Fibroblast of the aortic adventitia (primary cell): Measurements from ENCODE around the gene TBL1XR1. TPM values are rescaled to one million over a fixed set of nuclear protein-coding genes. Genes with fewer than 3 reads are reported as not detected.

Experiments
- DNase-seq: peaks from one replicate; pipeline ENCODE4 v3.0.0-alpha.2; 2010; ENCODE audit warnings: low read depth
- H3K4me3 ChIP-seq: 2 replicates; pipeline ENCODE4 v1.5.1; 2011; ENCODE audit warnings: low read depth, mild to moderate bottlenecking, control low read depth, low read length, moderate library complexity
- total RNA-seq: library from RNA; depleted of rRNA; stranded (reverse); fragments of >200 nt; gene quantifications from 2 replicates; pipeline ENCODE4 v1.2.3, GENCODE V29; 2012; ENCODE audit warnings: low replicate concordance
- TF ChIP-seq, protein P1 (sequence below): IDR thresholded peaks from 2 replicates; pipeline ENCODE4 v1.5.1; 2011; ENCODE audit warnings: mild to moderate bottlenecking, low read length, control low read depth, inconsistent platforms; ENCODE audit not compliant: insufficient read depth

TBL1XR1 gene
- total RNA-seq, 1 donor: 171 TPM

DNA sequence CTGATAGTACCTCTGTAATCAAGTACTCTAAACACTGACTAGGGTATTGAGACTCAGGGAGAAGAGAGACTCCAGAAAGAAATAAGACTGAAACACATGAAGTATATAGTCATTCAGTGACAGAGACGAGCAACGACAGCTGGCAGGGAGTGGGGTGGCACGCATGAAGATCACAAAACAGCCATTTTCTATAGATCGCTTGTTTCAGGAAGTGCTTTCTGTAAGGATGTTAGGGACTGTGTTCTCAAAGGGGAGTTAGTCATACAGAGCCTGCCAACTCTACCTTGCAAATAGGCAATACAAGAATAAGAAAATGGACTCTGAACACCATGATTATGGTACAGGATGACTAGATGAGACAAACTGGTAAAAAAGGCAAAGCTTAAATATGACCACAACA is 139.5 kb downstream of the TBL1XR1 start:
- TF ChIP-seq, protein P1, sequence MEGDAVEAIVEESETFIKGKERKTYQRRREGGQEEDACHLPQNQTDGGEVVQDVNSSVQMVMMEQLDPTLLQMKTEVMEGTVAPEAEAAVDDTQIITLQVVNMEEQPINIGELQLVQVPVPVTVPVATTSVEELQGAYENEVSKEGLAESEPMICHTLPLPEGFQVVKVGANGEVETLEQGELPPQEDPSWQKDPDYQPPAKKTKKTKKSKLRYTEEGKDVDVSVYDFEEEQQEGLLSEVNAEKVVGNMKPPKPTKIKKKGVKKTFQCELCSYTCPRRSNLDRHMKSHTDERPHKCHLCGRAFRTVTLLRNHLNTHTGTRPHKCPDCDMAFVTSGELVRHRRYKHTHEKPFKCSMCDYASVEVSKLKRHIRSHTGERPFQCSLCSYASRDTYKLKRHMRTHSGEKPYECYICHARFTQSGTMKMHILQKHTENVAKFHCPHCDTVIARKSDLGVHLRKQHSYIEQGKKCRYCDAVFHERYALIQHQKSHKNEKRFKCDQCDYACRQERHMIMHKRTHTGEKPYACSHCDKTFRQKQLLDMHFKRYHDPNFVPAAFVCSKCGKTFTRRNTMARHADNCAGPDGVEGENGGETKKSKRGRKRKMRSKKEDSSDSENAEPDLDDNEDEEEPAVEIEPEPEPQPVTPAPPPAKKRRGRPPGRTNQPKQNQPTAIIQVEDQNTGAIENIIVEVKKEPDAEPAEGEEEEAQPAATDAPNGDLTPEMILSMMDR: no peak
- H3K4me3 ChIP-seq: no peak overlapping the region
- no peak for DNase-seq

DNA sequence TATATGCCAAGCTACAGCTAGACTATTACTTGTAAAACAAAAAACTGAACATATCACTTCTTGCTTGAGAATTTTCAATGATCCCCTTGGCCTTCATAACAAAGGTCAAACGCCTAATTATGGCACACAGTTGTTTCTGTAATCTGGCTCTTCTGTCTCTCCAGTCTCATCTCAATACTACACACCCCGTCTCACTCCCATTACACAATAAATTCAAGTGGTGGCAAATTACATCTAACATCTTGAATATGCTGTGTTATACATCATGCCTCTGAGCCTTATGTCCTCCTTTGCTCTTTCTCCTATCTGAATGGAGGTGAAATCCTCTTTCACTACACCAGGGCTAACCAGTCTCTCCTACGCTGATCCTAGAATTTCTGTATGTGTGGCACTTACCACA is 140.4 kb downstream of the TBL1XR1 start:
- no peak for DNase-seq
- H3K4me3 ChIP-seq: no peak overlapping the region
- TF ChIP-seq, protein P1: no peak

DNA sequence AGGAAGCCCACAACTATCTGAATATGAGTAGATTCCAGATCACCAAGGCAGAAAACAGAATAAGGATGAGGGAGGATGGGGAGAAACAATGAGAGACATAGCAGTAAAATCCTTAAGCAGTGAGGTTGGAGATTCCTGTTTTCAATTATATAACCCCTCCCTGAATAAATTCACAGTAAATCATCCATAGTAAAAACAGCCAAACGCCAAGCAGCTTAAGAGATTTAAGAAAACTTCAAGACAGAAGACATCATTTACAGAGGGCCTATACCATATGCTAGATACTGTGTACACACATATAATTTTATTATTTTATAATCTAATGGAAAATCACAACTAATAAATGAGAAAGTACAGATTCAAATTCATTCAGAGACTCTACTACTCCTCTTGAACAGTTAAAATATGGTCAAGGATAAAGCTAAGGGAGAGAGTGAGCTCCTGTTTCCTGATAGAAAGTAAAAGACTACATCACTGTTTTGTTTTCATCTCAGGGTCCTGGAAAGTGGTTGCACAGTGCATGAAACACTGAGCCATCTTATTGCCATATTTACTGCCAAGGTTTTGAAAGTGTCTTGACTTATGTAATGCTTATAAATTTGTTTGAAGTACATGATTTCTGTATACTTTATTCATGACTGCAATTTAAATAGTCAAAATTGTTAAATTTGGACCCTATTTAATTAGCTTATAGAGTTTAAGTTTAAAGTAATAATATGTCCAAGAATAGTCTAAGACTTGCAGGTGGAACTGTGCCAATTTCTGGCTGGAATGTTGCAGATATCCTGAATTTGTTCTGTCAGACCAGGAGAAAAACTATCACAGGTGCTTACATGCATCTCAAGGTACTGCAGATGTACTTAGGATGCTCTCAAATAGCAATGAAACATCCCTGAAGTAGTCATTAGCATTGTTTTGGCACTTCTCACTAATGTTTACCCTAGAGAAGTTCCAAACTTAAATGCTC is 141.4 kb downstream of the TBL1XR1 start:
- TF ChIP-seq, protein P1: no peak

DNA sequence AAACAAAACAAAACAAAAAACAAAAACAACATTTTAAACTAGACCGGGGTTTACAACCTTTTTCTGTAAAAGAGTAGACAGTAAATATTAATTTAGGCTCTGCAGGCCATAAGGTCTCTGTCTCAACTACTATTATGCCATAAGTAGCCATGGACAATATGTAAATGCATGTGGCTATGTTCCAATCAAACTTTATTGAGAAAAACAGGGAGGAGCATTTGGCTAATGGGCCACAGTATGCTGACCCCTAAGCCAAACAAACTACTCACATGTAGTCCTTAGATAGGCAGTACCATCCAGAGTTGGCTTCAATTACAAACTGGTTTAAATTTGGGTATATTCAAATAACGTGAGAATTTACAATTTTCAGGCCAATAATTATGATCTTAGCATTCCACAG is 144.2 kb downstream of the TBL1XR1 start:
- TF ChIP-seq, protein P1: no peak
- H3K4me3 ChIP-seq: no peak overlapping the region
- no peak for DNase-seq

More for the DNA sequence above, 141.4 kb downstream of the TBL1XR1 start:
- H3K4me3 ChIP-seq: no peak overlapping the region
- DNase-seq: peak; percentile 29

DNA sequence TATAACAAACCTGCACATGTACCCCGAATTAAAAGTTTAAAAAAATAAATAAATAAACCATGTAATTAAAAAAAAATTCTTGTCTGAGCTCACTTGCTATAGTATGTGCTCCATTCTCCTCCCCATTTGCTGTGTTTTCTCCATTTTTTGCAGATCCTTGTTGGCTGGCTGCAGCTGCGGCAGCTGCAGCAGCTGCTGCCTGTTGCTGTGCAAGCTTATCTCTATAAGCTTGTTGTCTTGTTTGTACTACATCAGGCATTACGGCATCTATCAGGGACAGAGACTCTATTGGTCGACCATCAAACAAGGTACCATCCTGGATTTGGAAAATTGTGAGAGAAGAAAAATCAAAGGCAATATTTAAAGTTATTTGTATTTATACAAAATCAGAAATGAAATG is 145.9 kb downstream of the TBL1XR1 start:
- no peak overlapping the region for H3K4me3 ChIP-seq

DNA sequence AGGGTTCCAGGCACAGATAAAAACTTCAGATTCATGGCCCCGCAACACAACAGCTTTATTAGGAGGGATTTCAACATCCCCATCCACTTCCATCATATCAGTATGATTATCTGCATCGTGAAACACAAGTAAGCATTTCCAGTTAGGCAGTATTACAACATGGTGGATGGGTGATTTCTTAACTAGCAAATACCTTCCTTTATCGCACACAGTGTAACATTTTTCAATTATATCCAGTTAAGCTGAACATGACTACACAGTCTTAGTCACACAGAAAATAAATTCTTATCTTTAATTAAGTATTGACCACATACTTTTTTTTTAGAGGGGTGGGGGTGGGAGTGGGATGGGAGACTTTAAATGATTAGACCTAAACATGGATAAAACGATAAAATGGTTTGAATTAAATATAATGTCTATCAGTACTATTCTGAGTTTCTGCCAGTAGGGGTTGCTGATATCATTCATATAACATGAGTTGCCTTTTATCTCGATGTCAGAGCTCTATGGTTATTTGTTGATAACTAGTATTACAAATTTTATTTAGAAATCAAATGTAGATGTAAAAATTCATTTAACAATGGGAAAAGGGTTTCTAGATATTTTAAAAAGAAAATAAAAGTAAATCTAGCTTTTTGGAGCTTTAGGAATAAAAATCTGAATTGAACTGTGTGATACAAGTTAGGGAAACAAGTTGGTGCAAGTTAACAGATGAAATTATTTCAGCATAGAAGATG is 146.6 kb downstream of the TBL1XR1 start:
- TF ChIP-seq, protein P1: peak; percentile 53
- peak; percentile 78 for DNase-seq
- no peak overlapping the region for H3K4me3 ChIP-seq

More for the DNA sequence above, 145.9 kb downstream of the TBL1XR1 start:
- TF ChIP-seq, protein P1: no peak
- DNase-seq: no peak
